ENCODE data around the gene DNAJA4. TPM values are rescaled to one million over a fixed set of nuclear protein-coding genes. Genes with fewer than 3 reads are reported as not detected.

Gene DNAJA4
- polyA plus RNA-seq, 1 donor from 2014 or later: 0.66 TPM

DNA sequence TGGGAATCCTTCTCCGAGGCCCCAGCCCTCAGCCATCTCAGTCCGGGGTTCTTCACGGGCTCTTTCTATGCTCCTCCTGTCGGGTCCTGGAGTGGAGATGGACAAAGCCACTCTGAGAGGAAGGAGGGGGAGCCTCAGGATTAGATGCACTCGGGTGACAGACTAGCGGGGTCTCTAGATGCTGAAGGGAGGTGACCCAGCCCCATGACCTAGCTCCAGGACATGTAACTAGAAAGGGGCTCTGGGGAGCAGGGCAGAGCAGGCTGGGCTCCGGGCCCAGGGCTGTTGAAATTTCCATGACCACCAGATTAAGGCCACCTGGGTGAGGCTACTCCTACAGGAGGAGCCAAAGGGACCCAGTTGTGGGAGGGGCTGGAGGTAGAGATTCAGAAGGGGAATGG, 49.8 kb downstream of the DNAJA4 start:
- Histone ChIP-seq H3K9me3 (ENCODE audit: low read length) (no peaks in the 10 kb centered on the region), H4K20me1 (ENCODE audit: insufficient read depth) (no peaks in the 10 kb centered on the region), H3F3A (ENCODE audit: insufficient read depth, low read length, poor library complexity, severe bottlenecking) (no peaks in the 10 kb centered on the region), H3K27ac (ENCODE audit: low read length) (no peak overlapping the region), H3K9me2 (ENCODE audit: insufficient read depth, low read length) (no peaks in the 10 kb centered on the region), H3K27me3 (ENCODE audit: insufficient read depth, low read depth, low read length) (no peaks in the 10 kb centered on the region), H3K36me3 (ENCODE audit: insufficient read depth, low read length) (no peaks in the 10 kb centered on the region), H3K79me2 (replicated peaks; ENCODE audit: insufficient read depth, low read length) (no peaks in the 10 kb centered on the region), H3K4me3 (ENCODE audit: low read length) (no peak overlapping the region), H3K4me2 (ENCODE audit: low read length) (no peak overlapping the region), H2AFZ (ENCODE audit: low read depth, low read length) (no peak overlapping the region), H3K9ac (ENCODE audit: low read length) (no peak overlapping the region)
- no peak for TF ChIP-seq POLR2AphosphoS5 (IDR thresholded peaks at IDR 0.05)
- TF ChIP-seq SMC3 (conservative IDR thresholded peaks at IDR 0.05; ENCODE audit: poor library complexity): no peak
- TF ChIP-seq, protein P1, sequence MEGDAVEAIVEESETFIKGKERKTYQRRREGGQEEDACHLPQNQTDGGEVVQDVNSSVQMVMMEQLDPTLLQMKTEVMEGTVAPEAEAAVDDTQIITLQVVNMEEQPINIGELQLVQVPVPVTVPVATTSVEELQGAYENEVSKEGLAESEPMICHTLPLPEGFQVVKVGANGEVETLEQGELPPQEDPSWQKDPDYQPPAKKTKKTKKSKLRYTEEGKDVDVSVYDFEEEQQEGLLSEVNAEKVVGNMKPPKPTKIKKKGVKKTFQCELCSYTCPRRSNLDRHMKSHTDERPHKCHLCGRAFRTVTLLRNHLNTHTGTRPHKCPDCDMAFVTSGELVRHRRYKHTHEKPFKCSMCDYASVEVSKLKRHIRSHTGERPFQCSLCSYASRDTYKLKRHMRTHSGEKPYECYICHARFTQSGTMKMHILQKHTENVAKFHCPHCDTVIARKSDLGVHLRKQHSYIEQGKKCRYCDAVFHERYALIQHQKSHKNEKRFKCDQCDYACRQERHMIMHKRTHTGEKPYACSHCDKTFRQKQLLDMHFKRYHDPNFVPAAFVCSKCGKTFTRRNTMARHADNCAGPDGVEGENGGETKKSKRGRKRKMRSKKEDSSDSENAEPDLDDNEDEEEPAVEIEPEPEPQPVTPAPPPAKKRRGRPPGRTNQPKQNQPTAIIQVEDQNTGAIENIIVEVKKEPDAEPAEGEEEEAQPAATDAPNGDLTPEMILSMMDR (IDR thresholded peaks at IDR 0.05; ENCODE audit: poor library complexity, severe bottlenecking): no peak
- TF ChIP-seq MXI1 (conservative IDR thresholded peaks at IDR 0.05; ENCODE audit: poor library complexity, severe bottlenecking): no peak
- TF ChIP-seq, protein P2, sequence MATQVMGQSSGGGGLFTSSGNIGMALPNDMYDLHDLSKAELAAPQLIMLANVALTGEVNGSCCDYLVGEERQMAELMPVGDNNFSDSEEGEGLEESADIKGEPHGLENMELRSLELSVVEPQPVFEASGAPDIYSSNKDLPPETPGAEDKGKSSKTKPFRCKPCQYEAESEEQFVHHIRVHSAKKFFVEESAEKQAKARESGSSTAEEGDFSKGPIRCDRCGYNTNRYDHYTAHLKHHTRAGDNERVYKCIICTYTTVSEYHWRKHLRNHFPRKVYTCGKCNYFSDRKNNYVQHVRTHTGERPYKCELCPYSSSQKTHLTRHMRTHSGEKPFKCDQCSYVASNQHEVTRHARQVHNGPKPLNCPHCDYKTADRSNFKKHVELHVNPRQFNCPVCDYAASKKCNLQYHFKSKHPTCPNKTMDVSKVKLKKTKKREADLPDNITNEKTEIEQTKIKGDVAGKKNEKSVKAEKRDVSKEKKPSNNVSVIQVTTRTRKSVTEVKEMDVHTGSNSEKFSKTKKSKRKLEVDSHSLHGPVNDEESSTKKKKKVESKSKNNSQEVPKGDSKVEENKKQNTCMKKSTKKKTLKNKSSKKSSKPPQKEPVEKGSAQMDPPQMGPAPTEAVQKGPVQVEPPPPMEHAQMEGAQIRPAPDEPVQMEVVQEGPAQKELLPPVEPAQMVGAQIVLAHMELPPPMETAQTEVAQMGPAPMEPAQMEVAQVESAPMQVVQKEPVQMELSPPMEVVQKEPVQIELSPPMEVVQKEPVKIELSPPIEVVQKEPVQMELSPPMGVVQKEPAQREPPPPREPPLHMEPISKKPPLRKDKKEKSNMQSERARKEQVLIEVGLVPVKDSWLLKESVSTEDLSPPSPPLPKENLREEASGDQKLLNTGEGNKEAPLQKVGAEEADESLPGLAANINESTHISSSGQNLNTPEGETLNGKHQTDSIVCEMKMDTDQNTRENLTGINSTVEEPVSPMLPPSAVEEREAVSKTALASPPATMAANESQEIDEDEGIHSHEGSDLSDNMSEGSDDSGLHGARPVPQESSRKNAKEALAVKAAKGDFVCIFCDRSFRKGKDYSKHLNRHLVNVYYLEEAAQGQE (IDR thresholded peaks at IDR 0.05; ENCODE audit: borderline replicate concordance): no peak
- TF ChIP-seq EP300 (conservative IDR thresholded peaks at IDR 0.05; ENCODE audit: poor library complexity, severe bottlenecking): no peak
- TF ChIP-seq TAF1 (IDR thresholded peaks at IDR 0.05; ENCODE audit: low read depth): no peak
- no peak for TF ChIP-seq RAD21 (conservative IDR thresholded peaks at IDR 0.05)
- TF ChIP-seq EZH2 (IDR thresholded peaks at IDR 0.05; ENCODE audit: borderline replicate concordance, insufficient read depth, low read length, poor library complexity, severe bottlenecking): no peak

DNA sequence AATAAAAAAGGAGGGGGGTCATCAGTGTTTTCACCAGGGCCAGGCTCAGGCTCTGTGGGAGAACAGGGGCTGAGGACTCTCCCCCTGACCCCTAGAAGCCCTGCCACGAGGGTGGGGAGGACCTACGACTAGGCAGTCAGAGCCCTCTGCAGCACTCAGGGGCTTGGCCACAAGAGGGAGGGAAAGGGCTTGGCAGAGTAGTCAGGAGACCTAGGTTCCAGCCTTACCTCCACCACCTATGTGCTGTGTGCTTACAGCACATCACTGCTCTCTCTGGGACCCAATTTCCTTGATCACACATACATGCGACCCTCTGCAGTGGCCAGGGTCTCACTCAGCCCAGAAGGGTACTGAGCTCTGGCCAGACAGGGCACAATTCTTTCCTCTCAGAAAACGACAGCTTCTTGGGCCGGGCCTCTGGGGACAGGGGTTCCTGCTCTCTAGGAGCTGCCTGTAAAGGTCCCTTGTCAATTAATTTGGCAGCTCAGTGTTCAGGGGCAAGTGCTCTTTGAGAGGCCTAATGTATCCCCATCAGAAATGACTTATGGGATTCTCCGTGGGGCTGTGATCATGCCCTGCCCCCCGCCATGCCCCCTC, 51.4 kb downstream of the DNAJA4 start:
- no peaks in the 10 kb centered on the region for H3K36me3 ChIP-seq (ENCODE audit: insufficient read depth, low read length)
- H3K27ac ChIP-seq (ENCODE audit: low read length): no peak overlapping the region
- H3K9ac ChIP-seq (ENCODE audit: low read length): no peak overlapping the region

More for the DNA sequence above, 51.4 kb downstream of the DNAJA4 start:
- H3K4me2 ChIP-seq (ENCODE audit: low read length): no peak overlapping the region
- H3K79me2 ChIP-seq (replicated peaks; ENCODE audit: insufficient read depth, low read length): no peaks in the 10 kb centered on the region
- no peaks in the 10 kb centered on the region for H3K27me3 ChIP-seq (ENCODE audit: insufficient read depth, low read depth, low read length)
- H3K9me2 ChIP-seq (ENCODE audit: insufficient read depth, low read length): no peaks in the 10 kb centered on the region
- H2AFZ ChIP-seq (ENCODE audit: low read depth, low read length): peak overlapping the region; percentile 45
- no peaks in the 10 kb centered on the region for H3F3A ChIP-seq (ENCODE audit: insufficient read depth, low read length, poor library complexity, severe bottlenecking)
- H3K9me3 ChIP-seq (ENCODE audit: low read length): no peaks in the 10 kb centered on the region
- no peaks in the 10 kb centered on the region for H4K20me1 ChIP-seq (ENCODE audit: insufficient read depth)
- no peak overlapping the region for H3K4me3 ChIP-seq (ENCODE audit: low read length)
- TF ChIP-seq, protein P2 (IDR thresholded peaks at IDR 0.05; ENCODE audit: borderline replicate concordance): no peak
- no peak for TF ChIP-seq EP300 (conservative IDR thresholded peaks at IDR 0.05; ENCODE audit: poor library complexity, severe bottlenecking)

All from neural cell (in vitro differentiated cells).